ENCODE data around the gene FPR3. TPM values are rescaled to one million over a fixed set of nuclear protein-coding genes. Genes with fewer than 3 reads are reported as not detected.

The FPR3 gene
- polyA plus RNA-seq, 1 of the 3 experiments (the other 2 are of a cell fraction): 0.02 TPM

GRCh38 chr19:51746731-51747130, 48.2 kb upstream of the FPR3 start:
- Histone ChIP-seq H3K36me3 (replicated peaks in 1 of 2; ENCODE audit: control insufficient read depth in 1 of 2, insufficient read depth in 2 of 2, low read length in 1 of 2) (no peaks in the 10 kb centered on the region), H3K4me3 (ENCODE audit: low read depth in 2 of 2, low read length in 1 of 2) (no peak overlapping the region), H3K9ac (no peak overlapping the region), H3K4me2 (no peak overlapping the region), H3K79me2 (ENCODE audit: insufficient read depth) (no peaks in the 10 kb centered on the region), H3K9me3 (no peaks in the 10 kb centered on the region), H3K4me1 (ENCODE audit: control insufficient read depth in 1 of 2, insufficient read depth in 2 of 2, low read depth in 1 of 2, low read length in 1 of 2) (no peaks in the 10 kb centered on the region), H3K27ac (ENCODE audit: low read depth in 2 of 2, low read length in 1 of 2) (no peak overlapping the region), H3K27me3 (ENCODE audit: insufficient read depth) (peaks cover 28% of the 10 kb centered on the region; the same call in 1 of the 2 replicates), H3K9me2 (no peaks in the 10 kb centered on the region), H4K20me1 (ENCODE audit: insufficient read depth) (no peaks in the 10 kb centered on the region), H3F3A (replicated peaks; ENCODE audit: insufficient read depth) (peaks cover 9% of the 10 kb centered on the region), H2AFZ (ENCODE audit: low read depth) (no peak overlapping the region)
- TF ChIP-seq JUND (IDR thresholded peaks at IDR 0.05) (no peak), TAF1 (IDR thresholded peaks at IDR 0.05; ENCODE audit: borderline replicate concordance, low read depth, low read length) (no peak), ZBTB33 (IDR thresholded peaks at IDR 0.05; ENCODE audit: borderline replicate concordance, low read depth) (no peak), CHD2 (IDR thresholded peaks at IDR 0.05; ENCODE audit: low read length, partially characterized antibody) (no peak)
- 1% methylated on average over 7 of the region's 7 CpGs for WGBS (ENCODE audit: low lambda C conversion rate)
- CTCF ChIA-PET: no interaction called here
- POLR2A ChIA-PET: no interaction called here
- DNase-seq: no peak

- Histone ChIP-seq H4K20me1 (ENCODE audit: insufficient read depth) (no peaks in the 10 kb centered on the region), H3K9me2 (no peaks in the 10 kb centered on the region), H3K27me3 (ENCODE audit: insufficient read depth) (peaks cover 40% of the 10 kb centered on the region; the same call in 1 of the 2 replicates), H3K4me2 (no peak overlapping the region), H3K36me3 (replicated peaks in 1 of 2; ENCODE audit: control insufficient read depth in 1 of 2, insufficient read depth in 2 of 2, low read length in 1 of 2) (no peaks in the 10 kb centered on the region), H3K79me2 (ENCODE audit: insufficient read depth) (no peaks in the 10 kb centered on the region), H3K4me3 (ENCODE audit: low read depth in 2 of 2, low read length in 1 of 2) (no peak overlapping the region), H3F3A (replicated peaks; ENCODE audit: insufficient read depth) (no peaks in the 10 kb centered on the region), H3K9me3 (no peaks in the 10 kb centered on the region), H3K27ac (ENCODE audit: low read depth in 2 of 2, low read length in 1 of 2) (no peak overlapping the region), H2AFZ (ENCODE audit: low read depth) (no peak overlapping the region), H3K4me1 (ENCODE audit: control insufficient read depth in 1 of 2, insufficient read depth in 2 of 2, low read depth in 1 of 2, low read length in 1 of 2) (no peaks in the 10 kb centered on the region), H3K9ac (no peak overlapping the region)
- WGBS (ENCODE audit: low lambda C conversion rate): 1% methylated on average over 4 of the region's 4 CpGs
- DNase-seq: no peak
- ChIA-PET POLR2A (no interaction called here), CTCF (interaction anchor here (1.0 to 1.1 kb wide), 2 partner anchors 28 to 277 kb away, joined by 3 read pairs; no protein-coding TSS in a partner anchor)
- TF ChIP-seq IRF3 (IDR thresholded peaks at IDR 0.05; ENCODE audit: low read depth, low read length) (no peak), TEAD4 (IDR thresholded peaks at IDR 0.05; ENCODE audit: borderline replicate concordance, insufficient read depth) (no peak), RAD21 (IDR thresholded peaks at IDR 0.05; ENCODE audit: low read length) (no peak), TAF1 (IDR thresholded peaks at IDR 0.05; ENCODE audit: borderline replicate concordance, low read depth, low read length) (no peak), RCOR1 (IDR thresholded peaks at IDR 0.05; ENCODE audit: low read length) (no peak), EP300 (IDR thresholded peaks at IDR 0.05; ENCODE audit: borderline replicate concordance in 1 of 2, low read depth in 1 of 2, low read length in 1 of 2) (no peak), RFX5 (IDR thresholded peaks at IDR 0.05; ENCODE audit: low read length) (no peak), MEF2A (IDR thresholded peaks at IDR 0.05; ENCODE audit: borderline replicate concordance, low read depth) (no peak), FOXM1 (IDR thresholded peaks at IDR 0.05; ENCODE audit: low read depth) (no peak), MXI1 (IDR thresholded peaks at IDR 0.05; ENCODE audit: low read depth, low read length) (no peak), NFIC (IDR thresholded peaks at IDR 0.05; ENCODE audit: borderline replicate concordance) (no peak), USF2 (IDR thresholded peaks at IDR 0.05; ENCODE audit: borderline replicate concordance, low read depth, low read length) (no peak), GATA2 (CRISPR knock-in tag; IDR thresholded peaks at IDR 0.05) (no peak), PBX3 (IDR thresholded peaks at IDR 0.05) (no peak), FOXJ3 (CRISPR knock-in tag; IDR thresholded peaks at IDR 0.05) (no peak), USF1 (IDR thresholded peaks at IDR 0.05; ENCODE audit: borderline replicate concordance, low read depth) (no peak), ZBTB33 (IDR thresholded peaks at IDR 0.05; ENCODE audit: borderline replicate concordance, low read depth) (no peak), JUND (IDR thresholded peaks at IDR 0.05) (no peak), GABPA (IDR thresholded peaks at IDR 0.05; ENCODE audit: low read depth) (no peak)
Observed at GRCh38 chr19:51749979-51750378, 45.0 kb upstream of the FPR3 start.

All from SK-N-SH (cell line).